ENCODE measurements around the gene ITGB1. TPM values are rescaled to one million over a fixed set of nuclear protein-coding genes. Genes with fewer than 3 reads are reported as not detected.
"Not testable (repeated sequence)": the region's sequence is repeated elsewhere in the genome, so short reads cannot be mapped to it uniquely, and the experiment has no call there.

Gene ITGB1
- total RNA-seq, 1 donor from 2014 or later: 44.4 TPM

DNA sequence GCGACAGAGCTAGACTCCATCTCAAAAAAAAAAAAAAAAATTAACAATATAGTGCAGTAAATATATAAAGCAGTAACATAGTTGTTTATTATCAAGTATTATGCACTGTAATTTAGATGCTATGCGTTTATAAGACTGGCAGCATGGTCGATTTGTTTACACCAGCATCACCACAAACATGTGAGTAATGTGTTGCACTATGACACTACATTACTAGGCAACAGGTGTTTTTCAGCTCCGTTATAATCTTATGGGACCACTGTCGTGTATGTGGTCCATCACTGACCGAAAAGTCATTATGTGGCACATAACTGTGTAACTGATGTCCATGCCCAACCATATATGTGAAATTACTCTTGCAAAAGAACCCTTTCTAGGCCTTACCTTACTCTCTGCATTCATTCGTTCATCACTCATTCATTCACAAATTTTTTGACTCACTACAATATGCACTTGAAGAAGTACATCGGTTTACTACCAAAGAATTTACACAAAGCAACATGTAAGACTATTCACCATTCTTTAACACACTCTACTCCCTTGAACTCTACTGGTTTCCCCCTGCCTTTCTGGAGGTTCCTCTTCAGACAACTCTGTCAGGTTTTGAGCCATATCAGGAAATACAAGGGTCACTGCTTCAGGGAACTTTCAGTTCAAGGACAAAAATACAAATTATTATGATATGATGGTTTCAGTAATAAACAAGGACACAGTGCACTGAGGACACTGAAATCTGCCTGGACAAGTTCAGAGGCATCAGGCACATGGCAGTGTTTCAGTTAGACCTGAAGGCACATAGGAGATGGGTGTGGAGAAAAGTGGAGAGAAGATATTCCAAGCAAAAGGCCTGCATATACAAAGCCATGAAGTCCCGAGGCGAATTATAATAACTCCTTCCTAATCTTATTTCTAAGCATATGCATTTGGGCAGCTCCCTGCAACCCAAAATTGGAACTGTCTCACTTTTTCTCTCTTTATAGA, 17.4 kb downstream of the ITGB1 start:
- intact Hi-C loops (cut with micrococcal nuclease): no loop called here

DNA sequence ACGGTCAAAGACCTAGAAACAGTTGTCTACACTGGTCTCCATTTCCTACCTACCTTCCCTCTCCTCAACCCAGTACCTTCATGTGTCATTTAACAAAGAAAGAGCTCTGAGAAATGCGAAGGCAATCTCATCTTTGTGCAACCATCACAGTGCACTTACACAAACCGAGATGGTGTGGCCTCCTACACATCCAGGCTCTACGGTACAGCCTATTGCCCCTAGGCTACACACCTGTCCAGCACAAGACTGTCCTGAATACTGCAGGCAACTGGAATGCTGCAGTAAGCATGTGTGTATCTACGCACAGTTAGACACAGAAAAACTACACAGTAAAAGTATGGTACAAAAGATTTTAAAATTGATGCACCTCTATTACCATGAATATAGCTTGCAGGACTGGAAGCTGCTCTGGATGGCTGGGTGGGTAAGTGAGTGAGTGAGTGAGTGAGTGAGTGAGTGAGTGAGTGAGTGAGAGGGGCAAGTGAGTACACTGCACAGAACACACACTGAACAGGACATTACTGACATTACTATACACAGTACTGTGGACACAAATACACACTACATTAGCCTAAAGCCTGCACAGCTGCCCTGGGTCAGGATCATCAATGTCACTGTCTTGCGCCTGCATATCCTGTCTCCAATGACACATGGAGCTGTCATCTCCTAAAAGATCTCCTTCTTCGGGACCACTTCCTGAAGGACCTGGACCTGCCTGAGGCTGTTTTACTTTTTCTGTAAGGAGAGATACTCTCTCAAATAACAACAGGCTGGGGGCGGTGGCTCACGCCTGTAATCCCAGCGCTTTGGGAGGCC, 18.5 kb downstream of the ITGB1 start:
- intact Hi-C loops (cut with micrococcal nuclease): no loop called here

DNA sequence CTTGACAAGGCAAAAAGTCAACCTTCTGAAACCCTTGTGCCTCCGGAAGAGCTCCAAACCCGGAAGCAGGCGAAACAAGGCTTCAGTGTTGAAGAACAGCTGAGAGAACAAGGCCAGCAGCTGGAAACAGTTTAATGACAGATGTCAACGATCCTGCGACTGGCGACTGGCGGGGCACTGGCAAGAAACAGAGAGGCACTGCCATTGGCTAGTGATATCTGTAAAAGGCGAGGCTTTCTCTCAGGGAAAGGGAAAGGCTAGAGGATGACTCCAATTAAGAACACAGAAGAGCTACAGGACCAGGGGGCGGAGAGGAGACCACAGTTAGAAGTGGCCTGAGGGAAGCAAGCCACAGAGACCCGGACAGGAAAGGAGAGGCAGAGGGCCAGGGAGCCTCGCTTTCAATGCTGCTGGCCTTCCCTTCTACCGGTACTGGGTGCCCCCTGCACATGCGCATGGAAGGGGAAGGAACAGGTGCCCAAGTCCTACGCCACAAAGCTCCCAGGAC, 19.4 kb downstream of the ITGB1 start:
- intact Hi-C loops (cut with micrococcal nuclease): no loop called here

DNA sequence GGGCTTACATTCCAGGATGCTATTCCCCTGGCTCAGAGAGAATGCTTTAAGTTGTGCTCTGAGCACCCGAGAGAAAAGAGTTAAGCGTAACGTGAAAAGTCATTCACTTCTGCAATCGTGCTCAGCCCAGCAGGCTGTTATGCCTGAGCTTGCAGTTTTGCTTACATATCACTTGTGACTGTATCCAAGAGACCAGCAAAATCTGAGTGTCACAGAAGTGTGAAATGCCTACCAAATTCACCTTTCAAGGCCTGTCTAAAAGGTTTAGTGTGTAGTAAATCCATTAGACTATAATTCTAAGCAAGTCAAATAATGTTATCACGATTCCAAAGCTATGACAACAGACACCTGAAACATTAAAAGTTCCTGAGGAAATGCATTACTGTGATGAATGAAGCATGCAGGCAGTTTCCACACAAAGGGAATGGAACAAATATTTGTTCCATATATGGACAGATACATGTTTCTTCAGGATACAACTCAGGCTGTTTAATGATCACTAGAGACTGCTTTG, 20.1 kb downstream of the ITGB1 start:
- intact Hi-C loops (cut with micrococcal nuclease): no loop called here

DNA sequence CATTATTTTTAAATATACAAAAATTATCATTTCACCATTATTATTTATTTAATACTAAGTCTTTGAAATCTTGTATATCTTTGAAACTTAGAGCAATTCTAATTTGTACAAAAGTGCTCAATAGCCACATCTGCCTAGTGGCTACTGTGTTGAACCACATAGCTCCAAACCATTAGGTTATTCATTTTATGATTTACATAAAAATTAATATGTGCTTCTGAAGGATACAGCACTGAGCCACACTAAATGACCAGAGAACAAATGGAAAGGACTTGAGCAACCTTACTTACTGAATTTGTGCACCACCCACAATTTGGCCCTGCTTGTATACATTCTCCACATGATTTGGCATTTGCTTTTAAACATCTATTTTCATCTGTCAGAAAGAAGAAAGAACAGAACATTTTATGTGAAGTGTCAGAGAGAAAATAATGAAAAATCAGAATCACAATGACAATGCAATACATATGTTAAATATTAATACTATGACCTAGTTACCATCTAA, 25.8 kb downstream of the ITGB1 start:
- intact Hi-C loops (cut with micrococcal nuclease): no loop called here

DNA sequence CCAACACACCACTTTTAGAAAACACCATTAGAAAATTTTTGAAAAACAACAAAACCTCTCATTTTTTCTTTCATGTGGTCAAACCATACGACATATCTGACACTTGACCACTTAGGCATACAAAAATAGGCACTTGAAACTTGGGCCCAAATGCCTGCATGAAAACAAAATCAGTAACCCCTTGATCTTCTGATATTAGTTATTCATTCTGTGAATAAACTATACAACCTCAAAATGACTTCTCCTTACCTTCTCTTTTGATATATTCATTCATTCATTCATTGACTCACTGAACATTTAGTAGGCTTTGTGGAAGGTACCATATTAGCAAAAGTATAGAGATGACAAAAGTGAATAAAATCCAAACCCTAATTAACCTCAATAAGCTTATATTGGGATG, 26.4 kb downstream of the ITGB1 start:
- intact Hi-C loops (cut with micrococcal nuclease): no loop called here

DNA sequence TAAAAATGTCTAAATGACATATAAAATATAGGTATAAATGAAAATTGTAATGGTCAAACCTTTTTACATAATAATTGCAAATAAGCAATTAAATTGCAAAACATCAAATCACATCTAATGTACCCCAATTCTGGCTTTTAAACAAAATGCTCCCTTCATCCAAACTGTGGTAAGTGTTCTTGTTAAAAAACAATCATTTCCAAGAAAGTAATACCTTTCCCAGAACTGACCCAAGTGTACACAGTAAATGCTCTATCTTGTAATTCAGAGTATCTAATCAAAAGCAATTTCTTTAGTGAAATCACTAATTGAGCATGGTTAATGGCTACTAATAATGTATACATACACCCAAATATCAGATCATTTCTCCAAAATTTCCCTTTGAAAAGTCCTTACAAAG, 28.0 kb downstream of the ITGB1 start:
- intact Hi-C loops (cut with micrococcal nuclease): no loop called here

DNA sequence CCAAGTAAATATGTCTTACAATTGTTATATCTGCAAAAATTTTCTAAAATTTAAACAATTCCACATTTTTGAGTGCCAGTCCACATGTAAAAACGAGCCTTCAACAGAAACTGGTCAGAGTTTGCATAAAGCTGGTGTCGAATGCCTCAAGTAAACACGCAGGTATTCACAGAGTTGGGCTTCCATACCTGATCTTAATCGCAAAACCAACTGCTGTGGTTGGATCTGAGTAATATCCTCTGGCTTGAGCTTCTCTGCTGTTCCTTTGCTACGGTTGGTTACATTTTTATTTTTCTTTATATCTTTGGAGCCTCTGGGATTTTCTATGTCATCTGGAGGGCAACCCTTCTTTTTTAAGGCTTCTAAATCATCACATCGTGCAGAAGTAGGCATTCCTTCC, 28.4 kb downstream of the ITGB1 start:
- intact Hi-C loops (cut with micrococcal nuclease): no loop called here

DNA sequence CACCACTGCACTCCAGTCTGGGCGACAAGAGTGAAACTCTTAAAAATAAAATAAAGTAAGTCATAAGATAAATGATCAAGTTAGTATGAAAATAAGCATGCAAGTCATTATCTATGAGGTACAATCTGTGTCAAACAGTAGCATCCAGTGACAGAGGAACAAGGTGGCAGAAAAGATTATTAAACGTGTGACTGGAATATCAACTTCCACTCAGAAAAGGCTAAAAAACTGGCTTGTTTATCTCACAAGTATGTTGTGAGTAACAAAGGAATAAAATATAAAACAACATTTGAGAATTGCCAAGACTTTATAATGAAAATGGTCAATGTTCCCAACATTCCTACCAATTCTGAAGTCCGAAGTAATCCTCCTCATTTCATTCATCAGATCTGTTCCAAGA, 30.3 kb downstream of the ITGB1 start:
- intact Hi-C loops (cut with micrococcal nuclease): no loop called here

DNA sequence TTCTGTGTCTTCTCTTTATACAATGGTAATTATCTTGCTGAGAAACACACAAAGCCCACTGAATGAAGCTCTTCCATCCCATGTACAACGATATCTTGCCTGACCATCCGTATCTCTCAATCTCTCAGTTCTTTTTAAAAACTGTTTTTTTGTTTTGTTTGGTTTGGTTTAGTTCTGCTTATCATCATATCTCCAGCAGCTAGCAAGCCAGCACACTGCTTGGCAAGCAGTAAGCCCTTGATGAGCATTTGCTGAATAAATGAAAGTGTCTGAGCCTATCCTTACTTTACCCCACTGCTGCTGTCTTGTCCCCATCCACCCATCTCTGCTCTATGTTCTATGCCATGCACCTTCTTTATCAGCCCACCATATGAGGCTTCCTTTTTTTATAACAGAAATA, 34.2 kb downstream of the ITGB1 start:
- intact Hi-C loops (cut with micrococcal nuclease): no loop called here

DNA sequence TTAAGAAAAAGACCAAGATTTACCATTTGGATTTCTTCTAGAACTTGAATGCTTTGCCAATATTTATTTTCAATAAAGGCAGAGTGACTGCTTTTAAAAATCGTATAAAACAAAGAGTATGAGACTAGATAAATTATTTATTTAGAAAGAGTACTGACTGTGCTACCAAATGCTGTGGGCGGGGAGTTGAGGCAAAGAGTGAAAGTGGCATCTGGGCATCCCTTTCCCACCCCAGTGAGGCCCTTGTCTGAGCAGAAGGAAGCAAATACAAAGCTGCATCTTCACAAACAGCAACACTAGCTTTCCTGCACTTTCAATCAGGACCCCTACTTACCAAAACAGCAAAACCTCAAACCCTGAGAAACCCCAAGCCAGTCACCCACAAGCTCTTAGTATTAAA, 34.9 kb downstream of the ITGB1 start:
- intact Hi-C loops (cut with micrococcal nuclease): no loop called here

DNA sequence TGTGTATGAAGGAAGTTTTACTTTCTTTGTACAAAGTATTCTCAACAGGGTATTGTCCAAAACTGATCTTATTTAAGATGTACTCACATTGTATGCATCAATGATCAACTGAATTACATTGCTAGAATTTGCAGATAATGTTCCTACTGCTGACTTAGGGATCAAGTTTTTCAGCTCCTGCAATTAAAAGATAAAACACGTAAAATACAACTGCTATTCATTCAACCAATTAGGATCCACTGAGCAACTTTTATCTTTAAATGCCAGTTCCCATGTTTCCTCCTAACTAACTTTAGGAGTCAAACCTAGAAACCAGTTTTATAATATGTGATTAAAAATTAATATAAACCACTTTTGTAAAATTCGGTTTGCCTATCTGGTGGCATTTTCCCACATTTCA, 35.9 kb downstream of the ITGB1 start:
- intact Hi-C loops (cut with micrococcal nuclease): no loop called here

DNA sequence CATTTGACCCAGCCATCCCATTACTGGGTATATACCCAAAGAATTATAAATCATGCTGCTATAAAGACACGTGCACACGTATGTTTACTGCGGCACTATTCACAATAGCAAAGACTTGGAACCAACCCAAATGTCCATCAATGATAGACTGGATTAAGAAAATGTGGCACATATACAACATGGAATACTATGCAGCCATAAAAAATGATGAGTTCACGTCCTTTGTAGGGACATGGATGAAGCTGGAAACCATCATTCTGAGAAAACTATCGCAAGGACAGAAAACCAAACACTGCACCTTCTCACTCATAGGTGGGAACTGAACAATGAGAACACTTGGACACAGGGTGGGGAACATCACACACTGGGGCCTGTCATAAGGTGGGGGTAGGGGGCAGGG, 40.2 kb downstream of the ITGB1 start:
- intact Hi-C loops (cut with micrococcal nuclease): not testable (repeated sequence)

DNA sequence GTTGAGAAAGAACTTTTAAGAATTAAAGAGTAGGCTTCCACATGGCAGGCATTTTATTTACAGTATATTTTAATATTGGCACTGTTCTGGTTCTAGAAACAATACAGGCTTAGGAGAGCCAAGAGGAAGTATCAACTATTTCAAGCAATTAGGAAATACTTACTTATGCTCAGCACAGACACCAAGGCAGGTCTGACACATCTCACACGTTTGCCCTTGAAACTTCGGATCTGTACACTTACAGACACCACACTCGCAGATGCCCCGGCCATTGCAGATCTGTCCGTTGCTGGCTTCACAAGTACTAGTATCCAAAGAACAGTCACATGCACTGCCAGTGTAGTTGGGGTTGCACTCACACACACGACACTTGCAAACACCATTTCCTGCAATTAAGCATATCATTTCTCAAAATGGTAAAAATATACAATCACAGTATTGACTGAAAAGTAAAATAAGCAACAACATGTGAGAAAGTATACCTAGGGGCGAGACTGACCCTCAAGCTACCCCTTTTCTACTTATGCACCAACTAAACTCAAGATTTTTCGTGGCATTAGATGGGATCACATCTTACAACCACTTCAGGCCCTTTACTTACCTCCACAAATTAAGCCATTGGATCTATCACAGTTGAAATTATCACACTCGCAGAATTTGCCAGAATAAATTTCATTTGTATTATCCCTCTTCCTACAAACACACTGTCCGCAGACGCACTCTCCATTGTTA, 46.6 kb downstream of the ITGB1 start:
- intact Hi-C loops (cut with micrococcal nuclease): no loop called here

DNA sequence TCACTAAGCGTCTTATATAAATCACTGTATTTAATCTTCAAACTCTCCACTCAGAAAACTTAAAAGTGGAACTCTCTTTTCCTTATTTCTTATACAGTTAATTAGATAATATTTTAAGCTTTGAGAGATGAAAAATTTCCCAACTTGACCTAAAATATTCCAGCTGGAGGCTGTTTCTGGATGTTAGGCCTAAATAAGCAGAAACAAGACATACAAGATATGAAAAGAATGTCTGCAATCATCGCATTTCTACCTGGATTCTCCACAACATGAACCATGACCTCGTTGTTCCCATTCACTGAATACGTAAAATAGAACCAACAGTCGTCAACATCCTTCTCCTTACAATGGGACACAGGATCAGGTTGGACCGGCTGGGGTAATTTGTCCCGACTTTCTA, 48.1 kb downstream of the ITGB1 start:
- intact Hi-C loops (cut with micrococcal nuclease): not testable (repeated sequence)

DNA sequence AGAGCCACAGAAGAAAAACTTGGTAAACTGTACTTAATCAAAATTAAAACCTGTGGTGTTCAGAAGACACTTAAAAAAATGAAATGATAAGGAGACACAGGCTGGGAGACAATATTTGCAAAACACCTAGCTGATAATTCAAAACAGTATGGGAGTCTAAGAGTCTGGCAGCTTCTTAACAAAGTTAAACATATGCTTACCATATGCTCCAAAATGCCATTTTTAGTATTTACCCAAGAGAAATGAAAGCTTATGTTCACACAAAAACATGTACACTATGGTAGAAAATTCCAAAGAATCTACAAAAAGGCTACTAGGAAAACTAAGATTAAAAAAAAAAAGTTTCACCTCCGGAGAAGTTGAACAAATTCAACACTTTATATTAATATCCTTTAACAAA, 48.6 kb downstream of the ITGB1 start:
- intact Hi-C loops (cut with micrococcal nuclease): no loop called here

DNA sequence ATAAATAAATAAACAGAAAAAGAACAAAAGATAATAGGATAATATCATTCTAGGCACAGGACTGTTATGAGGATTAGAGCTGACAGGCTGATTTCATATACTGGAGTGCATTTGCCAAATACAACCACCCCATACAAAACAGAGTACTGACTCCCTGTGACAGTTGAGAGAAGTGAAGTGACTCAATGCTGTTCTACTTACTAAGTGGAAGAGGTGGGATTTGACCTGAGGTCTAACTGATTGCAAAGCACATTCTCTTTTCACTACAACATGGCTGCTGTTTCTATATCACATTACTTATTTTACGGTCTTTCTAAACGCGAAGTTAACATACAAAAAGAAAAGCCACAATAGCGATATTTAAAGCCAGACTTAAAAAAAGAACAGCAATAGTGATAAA, 51.4 kb downstream of the ITGB1 start:
- intact Hi-C loops (cut with micrococcal nuclease): no loop called here

DNA sequence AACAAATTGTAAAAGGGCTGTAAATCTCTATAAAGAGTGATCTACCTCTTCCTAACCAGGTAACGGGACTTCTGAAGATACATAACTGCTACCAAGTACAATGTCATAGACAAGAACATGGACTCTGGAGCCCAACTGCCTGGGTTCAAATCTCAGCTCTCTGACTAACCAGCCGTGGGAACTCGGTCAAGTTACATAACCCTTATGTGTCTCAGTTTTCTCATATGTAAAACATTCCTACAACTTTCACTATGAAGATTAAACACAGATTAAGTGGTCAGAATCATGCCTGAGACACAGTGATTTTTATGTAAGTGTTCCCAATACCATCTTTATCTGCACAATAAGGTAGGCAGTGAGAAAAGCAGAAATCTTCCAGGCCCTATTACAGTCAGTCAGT, 52.6 kb downstream of the ITGB1 start:
- intact Hi-C loops (cut with micrococcal nuclease): no loop called here

DNA sequence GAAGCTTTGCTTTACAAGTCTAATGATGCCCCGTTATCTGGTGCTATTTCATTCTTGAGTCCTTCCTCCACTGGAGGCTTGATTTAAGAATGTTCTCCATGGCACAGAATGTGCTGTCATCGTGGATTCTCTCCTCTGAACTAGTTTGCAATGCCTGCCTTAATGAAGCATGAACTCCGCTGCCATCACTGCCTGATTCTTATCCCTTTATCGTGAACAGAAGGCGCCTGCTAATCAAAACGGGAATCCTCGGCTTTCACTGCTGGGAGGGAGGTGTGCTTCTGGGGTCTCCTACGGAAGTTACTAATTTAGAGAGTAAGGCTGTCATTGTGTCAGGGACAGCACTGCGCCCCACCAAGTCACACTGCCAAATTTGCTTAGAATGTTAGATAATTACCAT, 56.2 kb downstream of the ITGB1 start:
- intact Hi-C loops (cut with micrococcal nuclease): no loop called here

DNA sequence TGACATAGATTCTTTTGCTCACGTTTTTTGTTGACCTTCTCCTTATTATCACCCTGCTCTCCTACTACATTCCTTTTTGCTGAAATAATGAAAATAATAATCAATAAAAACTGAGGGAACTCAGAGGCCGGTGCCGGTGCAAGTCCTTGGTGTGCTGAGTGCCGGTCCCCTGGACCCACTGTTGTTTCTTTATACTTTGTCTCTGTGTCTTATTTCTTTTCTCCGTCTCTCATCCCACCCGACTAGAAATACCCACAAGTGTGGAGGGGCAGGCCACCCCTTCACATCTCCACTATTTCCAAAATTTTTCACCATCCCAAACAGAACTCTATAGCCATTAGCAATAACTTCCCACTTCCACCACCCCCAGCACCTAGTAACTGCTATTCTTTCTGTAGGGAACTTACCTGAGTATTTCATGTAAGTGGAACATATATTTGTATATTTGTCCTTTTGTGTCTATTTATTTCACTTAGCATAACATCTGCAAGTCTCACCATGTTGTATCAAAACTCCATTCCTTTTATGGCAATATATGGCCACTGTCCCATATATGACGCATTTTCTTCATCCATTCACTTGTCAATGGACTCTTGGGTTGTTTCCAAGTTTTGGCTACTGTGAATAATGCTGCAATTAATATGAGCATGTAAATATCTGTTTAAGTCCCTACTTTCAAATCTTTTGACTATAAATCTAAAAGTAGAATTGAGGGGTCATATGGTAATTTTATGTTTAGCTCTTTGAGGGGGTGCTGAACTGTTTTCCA, 62.6 kb downstream of the ITGB1 start:
- intact Hi-C loops (cut with micrococcal nuclease): not testable (repeated sequence)

Data from T-helper 1 cell treated with Interleukin-12 subunit alpha and Interleukin-12 subunit beta and Interleukin-4 antibody, amounts not matched to agents 30 ng/mL and 1 ng/mL, for 36 hours (primary cell).